Hematopoietic multipotent progenitor cell treated with erythropoietin and hydrocortisone succinate and interleukin-3 and kit ligand, for 4 days (in vitro differentiated cells): ENCODE data around the gene PAFAH1B1.
A peak's percentile ranks its signal among the peaks of the same experiment; 100 is the strongest.

Source experiments
- DNase-seq: peaks from one replicate; pipeline ENCODE4 v3.0.0-alpha.2; 2015

The PAFAH1B1 gene

DNA sequence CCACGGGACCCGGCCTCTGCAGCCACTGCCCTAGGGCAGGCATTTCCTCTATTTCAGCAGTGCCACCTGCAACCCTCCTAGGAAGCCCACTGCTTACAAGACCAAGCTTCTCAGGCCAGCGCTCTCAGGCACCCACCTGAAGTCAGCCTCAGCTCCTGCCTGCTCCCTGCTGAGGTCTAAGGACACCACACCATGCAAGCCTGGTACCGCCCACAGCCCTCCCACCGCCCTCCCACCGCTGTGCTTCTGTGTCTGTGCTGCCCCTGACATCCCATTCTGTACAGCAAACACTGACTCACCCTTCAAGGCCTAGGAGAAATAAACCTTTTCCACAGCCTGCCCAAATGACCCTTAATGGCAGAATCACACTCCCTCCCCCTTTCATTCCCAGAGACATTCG, 111.8 kb downstream of the PAFAH1B1 start:
- DNase-seq = no peak

DNA sequence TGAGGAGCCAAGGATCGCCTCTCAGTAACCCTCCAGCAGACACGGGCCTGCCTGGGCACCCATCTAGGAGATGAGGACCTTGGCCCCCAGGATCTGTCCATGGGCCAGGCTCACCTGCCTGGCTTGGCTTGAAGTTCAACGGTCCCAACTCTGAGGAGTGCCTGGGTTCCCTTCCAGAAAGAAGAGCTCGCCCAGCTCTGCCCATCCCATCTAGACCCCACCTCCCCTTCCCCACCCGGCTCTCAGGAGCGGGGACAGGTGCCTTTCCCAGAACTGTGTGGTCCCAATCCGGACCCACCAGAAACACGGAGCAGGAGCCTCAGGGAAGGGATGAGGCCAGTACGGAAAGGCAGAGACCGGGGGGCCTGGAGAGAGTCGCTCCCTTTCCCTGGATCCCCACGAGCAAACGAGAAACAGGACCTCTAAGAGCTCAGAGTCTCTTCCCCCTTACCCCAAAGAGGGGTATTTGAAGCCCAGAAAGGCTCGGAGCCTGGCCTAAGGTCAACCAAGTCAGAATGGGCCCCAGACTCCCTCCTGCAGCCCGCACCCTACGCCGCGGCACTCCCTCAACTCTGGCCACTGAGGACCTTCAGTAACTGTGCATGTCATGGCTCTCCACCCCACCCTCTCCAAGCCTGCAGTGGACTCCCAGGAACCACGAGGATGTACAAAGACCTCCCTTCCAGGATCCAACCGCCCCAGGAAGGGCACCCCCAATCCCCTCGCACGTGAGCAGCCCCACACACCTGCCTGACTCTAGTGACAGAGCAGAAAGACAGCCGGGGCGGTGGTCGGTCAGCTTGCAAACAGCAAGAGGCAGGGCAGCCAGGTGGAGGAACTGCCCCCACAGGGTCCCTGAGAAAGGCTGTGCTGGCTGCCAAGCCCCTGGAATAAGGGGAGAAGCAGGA, 112.7 kb downstream of the PAFAH1B1 start:
- no peak for DNase-seq

DNA sequence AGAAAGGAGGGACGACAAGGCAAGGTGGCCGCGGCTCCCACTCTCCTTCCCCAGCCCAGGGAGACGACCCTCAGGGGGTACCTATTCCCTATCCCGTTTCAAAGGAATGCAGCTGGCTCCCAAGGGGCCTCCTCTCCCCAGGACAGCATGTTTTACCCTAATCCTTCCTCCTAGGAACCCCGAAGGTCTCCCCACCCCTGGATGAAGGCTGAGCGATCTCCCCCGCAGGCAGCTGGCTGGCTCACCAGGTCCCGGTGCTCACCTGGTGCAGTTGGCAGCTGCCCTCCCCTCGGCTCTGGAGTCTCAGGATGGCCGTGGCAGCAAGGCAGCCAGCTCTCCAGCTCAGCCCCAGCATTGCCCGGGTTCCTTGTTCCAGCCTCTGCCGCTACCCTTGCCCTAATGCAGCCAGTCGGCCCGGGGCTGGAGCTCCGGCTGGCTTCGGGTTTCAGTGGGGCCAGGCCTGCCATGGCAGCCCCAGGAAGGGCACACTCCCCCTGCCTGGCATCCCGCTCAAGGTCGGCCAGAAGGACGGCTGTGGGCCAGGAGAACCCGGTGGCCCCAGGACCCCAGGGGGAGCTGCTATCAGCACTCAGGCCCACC, 113.6 kb downstream of the PAFAH1B1 start:
- DNase-seq = no peak

DNA sequence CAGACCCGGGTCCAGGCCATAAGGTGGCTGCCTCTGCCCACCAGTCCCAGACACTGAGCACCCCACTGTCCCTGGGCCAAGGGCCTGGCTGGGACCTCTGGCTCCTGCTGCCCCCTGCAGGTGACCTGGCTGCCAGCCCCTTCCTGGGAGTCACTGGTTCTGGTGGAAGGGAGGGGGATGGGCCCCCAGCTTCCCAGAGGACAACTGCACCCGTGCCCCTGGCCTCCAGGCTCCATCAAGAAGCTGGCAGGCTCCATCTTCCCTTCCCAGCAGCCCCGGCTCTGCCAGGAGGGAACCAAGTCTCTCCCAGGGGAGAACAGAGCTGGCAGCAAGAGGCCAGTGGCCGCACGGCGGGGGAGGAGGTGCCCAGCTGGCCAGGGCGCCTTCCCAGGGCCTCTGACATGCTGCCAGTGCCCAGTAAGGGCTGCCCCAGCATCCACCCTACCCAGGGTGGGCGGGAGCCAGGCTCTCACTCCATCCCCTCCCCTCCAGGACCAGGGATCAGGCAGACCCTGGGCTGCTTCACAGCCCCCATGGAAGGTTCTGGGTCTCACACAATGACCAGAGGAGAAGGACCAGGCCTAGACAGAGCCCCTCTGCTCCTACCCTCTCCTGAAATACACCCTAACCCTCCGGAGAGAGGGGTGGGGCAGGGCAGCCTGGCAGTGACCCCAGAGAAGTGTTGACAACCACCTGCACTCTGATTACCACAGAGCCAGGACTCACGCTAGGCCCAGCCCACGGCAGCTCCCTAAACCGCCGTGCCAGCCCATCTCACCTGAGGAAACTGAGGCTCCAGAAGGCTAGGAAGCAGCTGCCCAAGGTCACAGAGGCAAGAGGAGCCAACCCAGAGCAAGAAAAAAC, 114.5 kb downstream of the PAFAH1B1 start:
- peak; percentile 47 for DNase-seq

DNA sequence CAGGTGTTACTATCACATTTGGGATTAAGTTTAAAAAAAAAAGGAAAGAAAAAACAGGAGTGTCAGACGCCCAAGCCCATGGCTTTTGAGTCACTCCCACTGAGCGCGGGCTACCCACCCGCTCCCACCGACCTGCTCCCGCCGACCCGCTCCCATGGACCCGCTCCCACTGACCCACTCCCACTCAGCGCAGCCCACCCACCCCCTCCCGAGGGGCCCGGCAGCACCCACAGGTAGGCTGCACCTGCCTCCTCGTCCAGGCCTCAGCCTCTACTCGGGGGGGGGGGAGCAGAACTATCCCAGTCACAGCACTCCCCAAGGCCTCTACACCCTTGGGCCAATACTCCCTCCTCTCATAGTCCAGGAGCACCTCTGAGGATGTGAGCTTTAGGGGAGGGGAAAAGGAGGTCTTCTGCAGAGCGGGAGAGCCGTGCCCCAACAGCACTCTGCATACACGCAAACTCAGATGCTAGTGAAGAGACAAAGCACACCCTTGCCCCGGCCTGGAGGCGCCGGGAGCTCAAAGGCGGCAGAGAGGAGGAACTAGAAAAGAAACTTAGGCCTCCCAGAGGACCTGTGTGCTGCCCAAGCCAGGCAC, 115.2 kb downstream of the PAFAH1B1 start:
- DNase-seq = no peak

DNA sequence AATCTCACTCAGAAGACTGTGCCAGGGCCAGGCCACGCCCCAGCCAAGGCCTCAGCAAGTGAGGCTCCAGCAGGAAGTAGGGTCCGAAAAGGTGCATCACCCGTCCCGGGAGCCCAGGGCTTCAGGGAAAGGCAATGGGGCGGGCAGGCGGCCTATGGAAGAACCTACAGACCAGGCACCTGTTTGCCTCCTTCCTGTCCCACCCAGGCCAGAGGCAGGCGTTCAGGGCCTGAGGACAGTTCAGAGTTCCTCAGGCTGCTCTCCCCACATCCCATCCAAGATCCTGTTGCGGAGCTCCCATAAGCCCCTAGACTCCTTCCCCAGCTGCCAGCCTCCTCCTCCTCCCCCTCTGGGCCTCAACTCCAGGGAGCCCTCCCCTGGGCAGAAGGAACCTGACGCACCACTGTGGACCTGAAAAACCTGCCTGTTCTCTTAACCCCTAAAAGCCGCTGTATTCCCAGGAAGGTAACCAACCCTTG, 115.8 kb downstream of the PAFAH1B1 start:
- DNase-seq = peak; percentile 58

DNA sequence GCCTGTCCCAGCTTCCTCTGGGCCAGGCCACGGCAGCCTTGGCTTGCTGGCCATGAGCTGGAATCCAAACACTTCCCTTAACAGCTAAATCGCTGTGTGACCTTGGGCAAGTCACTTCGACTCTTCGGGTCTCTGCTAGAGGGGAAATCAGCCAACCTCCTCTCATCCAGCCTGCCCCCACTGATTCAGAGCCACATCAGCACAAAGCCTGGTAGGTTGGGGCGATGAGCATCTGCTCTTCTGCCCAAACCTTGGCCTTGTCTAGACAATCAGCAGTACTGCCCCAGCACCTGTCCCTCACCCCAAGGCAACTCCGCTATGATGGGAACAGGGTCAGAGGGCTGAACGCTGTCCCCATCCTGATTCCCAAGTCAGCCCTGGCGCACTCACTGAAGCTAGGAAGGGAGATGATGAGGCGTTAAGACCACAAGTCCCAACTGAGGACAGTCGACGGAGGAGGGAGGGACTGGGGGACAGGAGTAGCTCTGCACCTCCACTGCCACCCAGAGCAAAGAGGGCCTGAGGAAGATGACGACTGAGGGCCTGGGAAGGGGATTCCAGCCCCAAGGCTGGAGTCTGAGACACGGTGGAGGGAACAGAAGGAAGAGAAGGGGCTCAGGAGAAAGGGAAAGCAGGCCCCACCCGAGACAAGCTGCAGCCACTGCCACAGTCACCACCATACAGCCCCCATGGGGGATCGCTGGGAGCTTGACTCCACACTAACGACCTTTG, 116.8 kb downstream of the PAFAH1B1 start:
- DNase-seq = peak; percentile 27

DNA sequence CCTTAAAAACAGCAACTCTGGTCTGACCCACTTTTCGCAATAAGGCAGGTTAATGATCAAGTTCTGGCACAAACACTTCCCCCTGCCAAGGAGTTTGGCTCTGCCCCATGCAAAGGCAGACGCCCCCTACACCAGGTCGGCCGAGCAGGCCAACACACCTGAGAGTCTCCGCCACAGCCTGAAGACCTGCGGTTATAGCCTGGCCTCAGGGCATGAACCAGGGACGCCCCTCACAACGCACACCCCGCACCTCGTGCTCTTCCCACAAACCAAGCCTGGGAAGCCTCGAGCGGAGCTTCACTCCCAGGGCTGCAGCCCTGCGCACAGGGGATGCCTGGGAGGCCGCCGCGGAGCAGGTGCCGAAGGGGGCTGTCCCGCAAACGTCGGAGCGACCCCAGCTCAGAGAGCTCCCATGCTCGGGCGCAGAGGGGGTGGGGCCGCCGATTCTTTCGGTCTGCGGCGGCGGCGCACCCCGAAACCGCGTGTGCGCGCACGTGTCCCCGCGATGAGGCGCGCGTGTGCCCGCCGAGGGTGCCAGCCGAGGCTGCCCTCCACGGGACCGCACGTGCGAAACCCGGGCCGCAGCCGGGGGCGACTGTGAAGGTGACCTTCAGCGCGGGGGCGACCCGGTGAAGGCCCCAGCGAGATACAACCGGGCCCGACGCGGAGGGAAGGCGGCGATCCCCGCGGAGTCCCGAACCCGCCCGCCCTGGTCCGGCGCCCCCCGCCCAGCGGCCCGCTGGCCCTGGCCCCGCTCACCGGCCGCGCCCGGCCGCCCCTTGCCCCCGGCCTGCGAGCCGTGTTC, 117.6 kb downstream of the PAFAH1B1 start:
- peak; percentile 70 for DNase-seq

DNA sequence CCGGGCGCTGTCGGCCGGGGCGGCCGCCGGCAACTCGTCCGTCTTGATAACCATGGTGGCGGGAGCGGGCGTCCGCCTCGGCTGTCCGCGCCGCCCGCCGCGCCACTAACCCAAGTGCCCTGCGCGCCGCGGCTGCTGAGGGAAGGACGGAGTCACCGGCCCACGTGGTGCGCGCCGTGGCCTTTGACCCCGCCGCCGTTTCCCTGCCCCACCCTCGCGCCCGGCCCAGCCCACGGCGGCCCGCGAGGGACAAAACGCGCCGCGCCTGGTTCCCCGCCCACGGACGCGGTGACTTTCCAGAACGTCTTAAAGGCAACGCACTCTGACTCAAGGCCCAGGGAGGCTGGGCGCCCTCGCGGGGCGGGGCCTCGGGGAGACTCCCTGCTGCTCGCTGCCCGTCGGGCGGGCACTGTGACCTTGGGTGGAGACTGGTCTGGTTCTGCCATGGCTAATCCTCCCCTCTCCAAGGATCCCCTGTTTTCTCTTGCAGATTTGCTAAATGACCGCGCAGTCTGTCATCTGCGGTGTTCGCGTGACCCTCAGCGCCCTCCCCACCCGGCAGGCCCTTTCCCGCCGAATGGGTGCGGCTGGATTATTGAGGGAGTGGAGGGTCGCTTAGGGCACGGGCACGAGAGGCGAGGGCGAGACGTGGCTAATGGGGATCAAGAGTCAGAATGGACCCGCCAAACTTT, 118.3 kb downstream of the PAFAH1B1 start, which contains the start of gene CLUH:
Gene CLUH, minus strand, starts transcription at position 157 of the 692 bp plus-strand sequence. Its CDS starts 103 bp downstream, at position 54.
- DNase-seq = peak; percentile 98

DNA sequence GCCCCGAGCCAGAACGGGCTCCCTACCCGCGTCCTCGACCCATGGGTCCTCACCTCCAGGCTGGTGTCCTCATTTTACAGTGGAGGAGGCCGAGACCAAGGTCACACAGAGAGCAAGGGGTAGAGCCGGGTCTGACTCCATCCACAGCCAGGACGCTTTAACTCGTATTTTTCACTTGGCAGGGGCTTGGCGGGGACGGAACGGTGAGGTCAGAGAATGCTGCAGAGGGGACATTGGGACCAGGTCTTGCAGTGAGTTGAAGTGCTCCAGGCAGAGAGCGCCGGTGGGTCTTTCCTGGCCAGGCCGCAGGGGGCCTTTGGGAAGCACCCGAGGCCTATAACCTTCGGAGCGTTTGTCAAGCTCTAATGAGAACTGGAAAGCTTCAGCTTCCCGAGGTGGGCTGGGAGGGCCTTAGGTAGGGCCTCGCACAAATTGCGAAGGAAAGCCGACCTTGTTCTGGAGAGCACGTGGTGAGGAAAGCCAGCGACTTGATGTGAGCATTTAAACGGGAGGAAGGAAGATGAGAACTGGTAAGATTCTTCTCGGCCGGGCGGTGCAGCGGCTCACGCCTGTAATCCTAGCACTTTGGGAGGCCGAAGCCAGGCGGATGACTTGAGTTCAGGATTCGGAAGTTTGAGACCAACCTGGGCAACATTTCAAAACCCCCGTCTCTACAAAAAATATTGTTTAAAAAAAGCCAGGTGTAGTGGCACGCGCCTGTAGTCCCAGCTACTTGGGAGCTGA, 119.0 kb downstream of the PAFAH1B1 start:
- DNase-seq = peak; percentile 31

DNA sequence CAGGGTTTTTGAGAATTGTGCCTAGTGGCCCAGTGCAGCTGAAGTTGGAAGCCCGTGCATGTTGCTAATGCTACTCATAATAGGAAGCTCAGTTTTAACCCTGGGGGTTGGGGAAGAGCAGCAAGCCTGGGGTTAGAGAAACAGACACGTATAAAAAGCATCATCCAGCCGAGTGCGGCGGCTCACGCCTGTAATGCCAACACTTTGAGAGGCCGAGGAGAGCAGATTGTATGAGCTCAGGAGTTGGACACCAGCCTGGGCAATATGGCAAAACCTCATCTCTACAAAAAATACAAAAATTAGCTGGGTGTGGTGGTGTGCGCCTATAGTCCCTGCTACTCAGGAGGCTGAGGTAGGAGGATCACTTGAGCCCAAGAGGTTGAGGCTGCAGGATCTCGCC, 120.4 kb downstream of the PAFAH1B1 start:
- DNase-seq = no peak

DNA sequence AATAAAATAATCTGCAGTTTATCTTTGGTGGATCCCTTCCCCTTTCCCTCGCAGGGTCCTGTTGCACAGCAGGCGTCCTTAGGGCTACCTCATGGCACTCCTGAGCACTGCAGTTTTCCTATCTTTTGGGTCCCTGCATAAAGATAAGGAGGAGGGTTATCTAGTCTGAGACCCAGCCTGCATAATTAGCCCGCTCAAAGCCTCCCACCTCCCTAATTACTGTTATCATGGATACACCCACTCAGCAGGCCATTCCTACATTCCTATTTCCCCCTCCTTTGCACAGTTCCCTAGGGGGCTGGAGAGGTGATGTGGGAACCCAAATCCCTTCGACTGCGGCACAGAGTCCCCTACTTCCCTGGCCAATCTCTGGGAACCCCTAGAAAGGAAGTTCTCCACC, 123.2 kb downstream of the PAFAH1B1 start:
- DNase-seq = no peak

DNA sequence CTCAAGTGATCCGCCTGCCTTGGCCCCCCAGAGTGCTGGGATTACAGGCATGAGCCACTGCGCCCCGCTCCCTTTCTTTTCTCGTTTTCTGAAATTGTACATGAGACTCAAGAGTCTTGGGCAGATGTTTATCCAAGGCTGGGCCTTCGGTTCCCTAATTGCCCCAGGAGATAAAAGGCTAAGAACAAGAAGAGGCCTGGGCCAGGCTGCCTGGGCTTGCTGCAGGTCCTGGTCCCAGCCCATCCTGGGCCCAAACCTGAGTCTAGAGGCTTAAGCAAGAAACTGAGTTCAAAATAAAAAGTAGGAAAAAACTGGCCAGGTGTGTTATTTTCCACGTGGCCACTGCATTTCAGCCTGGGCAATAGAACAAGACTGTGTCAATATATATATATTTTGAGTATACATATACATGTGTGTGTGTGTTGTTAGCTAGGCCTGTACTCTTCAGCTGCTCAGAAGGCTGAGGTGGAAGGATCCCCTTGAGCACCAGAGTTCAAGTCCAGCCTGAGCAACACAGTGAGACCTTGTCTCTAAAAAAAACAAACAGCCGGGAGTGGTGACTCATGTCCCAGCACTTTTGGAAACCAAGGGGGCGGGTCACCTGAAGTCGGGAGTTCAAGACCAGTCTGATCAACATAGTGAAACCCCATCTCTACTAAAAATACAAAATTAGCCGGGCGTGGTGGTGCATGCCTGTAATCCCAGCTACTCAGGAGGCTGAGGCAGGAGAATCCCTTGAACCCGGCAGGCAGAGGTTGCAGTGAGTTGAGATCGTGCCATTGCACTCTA, 124.9 kb downstream of the PAFAH1B1 start:
- DNase-seq = no peak

DNA sequence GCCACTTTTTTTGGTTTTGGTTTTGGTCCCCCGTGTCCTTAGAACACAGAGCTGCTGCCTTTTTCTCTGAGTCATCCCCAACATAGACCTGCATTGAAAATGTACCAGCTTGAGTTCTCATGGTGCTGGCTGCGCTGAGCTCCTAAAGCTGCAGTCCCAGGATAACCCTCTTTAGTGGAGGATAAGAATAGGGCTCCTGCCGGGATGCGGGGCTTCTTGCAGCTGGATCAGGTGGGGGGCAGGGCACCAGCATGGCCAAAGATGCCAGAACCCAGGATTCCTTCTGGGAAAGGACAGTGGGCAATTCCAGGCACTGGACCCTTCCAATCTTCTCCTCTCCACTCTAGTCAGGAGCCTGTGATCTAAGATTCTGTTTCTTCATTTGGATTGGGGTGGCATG, 126.4 kb downstream of the PAFAH1B1 start:
- DNase-seq = no peak

DNA sequence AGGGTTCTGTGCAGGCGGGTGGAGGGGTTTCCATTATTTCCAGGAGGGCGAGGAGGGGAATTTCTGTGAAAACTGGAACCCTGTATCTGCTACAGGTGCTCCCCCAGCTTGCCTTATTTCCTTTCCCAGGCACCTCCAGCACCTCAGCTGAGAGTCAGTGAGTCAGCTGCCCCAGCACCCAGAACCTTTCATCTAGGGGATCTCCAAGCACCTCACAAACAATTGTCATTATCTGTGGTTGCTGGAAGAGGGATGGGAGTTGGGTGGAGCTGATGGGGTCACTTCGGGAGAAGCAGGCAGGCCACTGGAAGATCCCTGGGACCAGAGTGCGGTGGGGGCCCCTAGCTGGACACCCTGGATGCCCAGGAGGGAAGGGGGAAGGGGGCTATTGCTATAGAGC, 128.1 kb downstream of the PAFAH1B1 start:
- DNase-seq = no peak

DNA sequence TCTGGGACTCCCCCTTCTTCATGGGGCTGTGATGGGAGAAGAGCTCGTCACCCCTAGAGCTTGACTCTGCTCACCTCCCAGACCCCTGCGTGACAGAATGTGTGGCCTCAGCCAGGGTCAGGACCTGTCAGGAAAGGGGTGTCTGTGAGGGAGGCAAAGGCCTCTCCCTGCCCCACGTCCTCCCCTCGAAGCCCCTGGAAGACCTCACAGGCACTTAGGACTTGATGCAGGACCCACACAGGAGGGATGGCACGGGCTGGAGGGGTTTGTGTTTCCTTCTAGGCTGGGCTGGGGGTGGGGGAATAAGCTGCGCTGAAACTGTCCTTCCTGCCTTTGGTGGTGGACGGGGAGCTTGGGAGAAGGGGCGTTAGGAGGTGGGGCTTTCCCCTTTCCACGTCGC, 129.2 kb downstream of the PAFAH1B1 start:
- no peak for DNase-seq

DNA sequence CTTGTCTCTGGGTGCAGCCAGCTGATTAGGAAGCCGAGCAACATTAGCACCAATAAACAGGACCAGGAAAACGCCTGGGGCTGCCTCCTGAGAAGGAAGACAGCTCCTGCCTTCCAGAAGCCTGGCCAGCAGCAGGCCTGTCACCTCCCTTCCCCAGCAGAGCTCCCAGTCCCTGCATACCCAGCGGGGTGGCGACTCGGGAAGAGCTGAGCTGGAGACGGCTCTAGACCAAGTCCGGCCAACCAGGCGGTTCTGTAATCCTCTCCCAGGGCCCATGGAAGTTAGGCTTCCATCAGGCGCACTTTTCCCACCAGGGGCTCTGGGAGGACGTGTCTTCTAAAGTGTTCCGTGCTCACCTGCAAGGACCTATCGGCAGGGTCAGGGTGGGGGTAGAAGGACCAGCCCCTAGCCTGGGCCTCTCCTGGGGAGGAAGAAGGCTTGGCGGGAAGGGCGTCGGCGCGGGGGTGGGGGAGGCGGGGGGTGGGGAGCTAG, 130.1 kb downstream of the PAFAH1B1 start:
- no peak for DNase-seq

DNA sequence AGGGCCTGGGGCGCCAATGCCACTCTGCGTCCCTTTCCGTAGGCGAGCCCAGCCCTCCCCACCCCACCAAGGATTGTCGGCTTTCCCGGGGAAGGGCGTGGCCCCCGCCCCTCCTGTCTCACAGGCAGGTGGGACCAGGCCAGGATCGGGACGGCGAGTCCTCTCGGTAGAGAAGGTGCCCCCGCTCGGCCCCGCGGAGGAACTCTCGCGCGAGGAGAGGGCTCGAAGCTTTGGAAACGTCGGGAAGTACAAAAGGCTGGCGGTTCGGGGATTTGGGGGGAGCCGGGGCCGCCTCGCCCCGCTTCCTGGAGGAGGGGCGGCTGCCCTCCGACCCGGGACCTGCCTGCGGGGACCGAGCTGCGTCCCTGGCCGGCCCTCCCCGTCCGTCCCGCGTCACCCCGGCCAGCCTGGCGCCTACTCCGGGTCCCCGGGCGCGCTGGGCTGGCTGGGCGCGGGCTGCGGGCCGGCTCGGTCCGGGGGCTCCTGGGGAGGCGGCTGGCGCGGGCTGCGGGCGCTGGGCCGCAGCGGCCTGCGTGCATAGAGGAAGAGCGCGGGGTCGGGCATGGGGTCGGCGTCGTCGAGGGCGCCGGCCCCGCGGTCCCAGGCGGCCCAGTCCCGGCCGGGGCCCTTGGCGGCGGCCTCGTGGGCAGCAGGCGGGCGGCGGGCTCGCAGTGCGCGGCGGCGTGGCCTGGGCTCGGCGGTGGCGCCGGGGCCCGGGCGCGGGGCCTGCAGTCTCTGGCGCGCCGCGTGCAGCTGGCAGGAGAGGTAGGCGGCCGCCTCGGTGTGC, 130.7 kb downstream of the PAFAH1B1 start:
- peak; percentile 30 for DNase-seq
